Measurements from ENCODE around the gene PRELID2.
"Not testable (repeated sequence)": the region's sequence is repeated elsewhere in the genome, so short reads cannot be mapped to it uniquely, and the experiment has no call there.

PRELID2 gene

GRCh38 chr5:145834917-145835847 lies at the start of gene PRELID2:
TSS of gene PRELID2 (minus strand) at chr5:145835342. CDS start at chr5:145835251, 91 bp downstream.
- Mint-ChIP-seq H3K27me3 (peaks cover 26% of the 10 kb centered on the region), H3K9me3 (no peaks in the 10 kb centered on the region), H3K4me3 (peak within 1 kb of the TSS; percentile 60), H3K27ac (no peak within 1 kb of the TSS), H3K36me3 (ENCODE audit: low read depth) (no peaks in the 10 kb centered on the region), H3K4me1 (ENCODE audit: low read depth) (peaks cover 7% of the 10 kb centered on the region)

GRCh38 chr5:145874765-145875164 lies 39.6 kb upstream of the PRELID2 start:
- H3K9me3 Mint-ChIP-seq, result no peaks in the 10 kb centered on the region
- no peak overlapping the region for H3K4me3 Mint-ChIP-seq
- peaks cover 16% of the 10 kb centered on the region for H3K27me3 Mint-ChIP-seq
- no peak overlapping the region for H3K27ac Mint-ChIP-seq
- no peaks in the 10 kb centered on the region for H3K36me3 Mint-ChIP-seq (ENCODE audit: low read depth)
- H3K4me1 Mint-ChIP-seq (ENCODE audit: low read depth), result no peaks in the 10 kb centered on the region

- Mint-ChIP-seq H3K4me1 (ENCODE audit: low read depth) (no peaks in the 10 kb centered on the region), H3K27me3 (peaks cover 7% of the 10 kb centered on the region), H3K27ac (no peak within 1 kb of the TSS), H3K4me3 (no peak within 1 kb of the TSS), H3K9me3 (no peaks in the 10 kb centered on the region), H3K36me3 (ENCODE audit: low read depth) (no peaks in the 10 kb centered on the region)
Observed at GRCh38 chr5:145872914-145873313, 37.8 kb upstream of the PRELID2 start, which contains the start of gene GRXCR2. TSS of gene GRXCR2 (minus strand) at chr5:145873014. CDS start at chr5:145872968, 46 bp downstream.

GRCh38 chr5:145872486-145872885 lies 37.3 kb upstream of the PRELID2 start:
- H3K9me3 Mint-ChIP-seq, result no peaks in the 10 kb centered on the region
- no peak overlapping the region for H3K4me3 Mint-ChIP-seq
- peaks cover 7% of the 10 kb centered on the region for H3K27me3 Mint-ChIP-seq
- no peaks in the 10 kb centered on the region for H3K4me1 Mint-ChIP-seq (ENCODE audit: low read depth)
- no peaks in the 10 kb centered on the region for H3K36me3 Mint-ChIP-seq (ENCODE audit: low read depth)
- H3K27ac Mint-ChIP-seq, result no peak overlapping the region

GRCh38 chr5:145869753-145870152 lies 34.6 kb upstream of the PRELID2 start:
- H3K4me3 Mint-ChIP-seq, result no peak overlapping the region
- H3K9me3 Mint-ChIP-seq, result no peaks in the 10 kb centered on the region
- H3K27me3 Mint-ChIP-seq, result peaks cover 6% of the 10 kb centered on the region
- H3K36me3 Mint-ChIP-seq (ENCODE audit: low read depth), result no peaks in the 10 kb centered on the region
- no peaks in the 10 kb centered on the region for H3K4me1 Mint-ChIP-seq (ENCODE audit: low read depth)
- H3K27ac Mint-ChIP-seq, result no peak overlapping the region

GRCh38 chr5:145867806-145868205 lies 32.7 kb upstream of the PRELID2 start:
- Mint-ChIP-seq H3K9me3 (no peaks in the 10 kb centered on the region), H3K4me1 (ENCODE audit: low read depth) (no peaks in the 10 kb centered on the region), H3K4me3 (no peak overlapping the region), H3K27me3 (peaks cover 5% of the 10 kb centered on the region), H3K27ac (no peak overlapping the region), H3K36me3 (ENCODE audit: low read depth) (no peaks in the 10 kb centered on the region)

- not testable (repeated sequence) for H3K4me3 Mint-ChIP-seq; H3K27ac Mint-ChIP-seq; H3K9me3 Mint-ChIP-seq; H3K36me3 Mint-ChIP-seq (ENCODE audit: low read depth); H3K4me1 Mint-ChIP-seq (ENCODE audit: low read depth)
- H3K27me3 Mint-ChIP-seq, result peaks cover 11% of the 10 kb centered on the region
Observed at GRCh38 chr5:145864432-145864831, 29.3 kb upstream of the PRELID2 start.

GRCh38 chr5:145863003-145863402 lies 27.9 kb upstream of the PRELID2 start:
- Mint-ChIP-seq H3K36me3 (ENCODE audit: low read depth) (no peaks in the 10 kb centered on the region), H3K9me3 (no peaks in the 10 kb centered on the region), H3K4me1 (ENCODE audit: low read depth) (no peaks in the 10 kb centered on the region), H3K4me3 (no peak overlapping the region), H3K27me3 (peaks cover 11% of the 10 kb centered on the region), H3K27ac (no peak overlapping the region)

- Mint-ChIP-seq H3K4me1 (ENCODE audit: low read depth) (no peaks in the 10 kb centered on the region), H3K9me3 (no peaks in the 10 kb centered on the region), H3K27me3 (peaks cover 13% of the 10 kb centered on the region), H3K27ac (no peak overlapping the region), H3K36me3 (ENCODE audit: low read depth) (no peaks in the 10 kb centered on the region), H3K4me3 (no peak overlapping the region)
Observed at GRCh38 chr5:145859897-145860296, 24.8 kb upstream of the PRELID2 start.

- H3K36me3 Mint-ChIP-seq (ENCODE audit: low read depth), result no peaks in the 10 kb centered on the region
- H3K4me3 Mint-ChIP-seq, result no peak overlapping the region
- no peak overlapping the region for H3K27ac Mint-ChIP-seq
- peaks cover 13% of the 10 kb centered on the region for H3K27me3 Mint-ChIP-seq
- no peaks in the 10 kb centered on the region for H3K9me3 Mint-ChIP-seq
- H3K4me1 Mint-ChIP-seq (ENCODE audit: low read depth), result no peaks in the 10 kb centered on the region
Observed at GRCh38 chr5:145859453-145859852, 24.3 kb upstream of the PRELID2 start.

- H3K36me3 Mint-ChIP-seq (ENCODE audit: low read depth), result no peaks in the 10 kb centered on the region
- peaks cover 12% of the 10 kb centered on the region for H3K27me3 Mint-ChIP-seq
- H3K4me1 Mint-ChIP-seq (ENCODE audit: low read depth), result no peaks in the 10 kb centered on the region
- H3K9me3 Mint-ChIP-seq, result no peaks in the 10 kb centered on the region
- no peak overlapping the region for H3K4me3 Mint-ChIP-seq
- H3K27ac Mint-ChIP-seq, result no peak overlapping the region
Observed at GRCh38 chr5:145858959-145859358, 23.8 kb upstream of the PRELID2 start.

- no peaks in the 10 kb centered on the region for H3K36me3 Mint-ChIP-seq (ENCODE audit: low read depth)
- H3K4me3 Mint-ChIP-seq, result no peak overlapping the region
- no peaks in the 10 kb centered on the region for H3K4me1 Mint-ChIP-seq (ENCODE audit: low read depth)
- peaks cover 11% of the 10 kb centered on the region for H3K27me3 Mint-ChIP-seq
- no peaks in the 10 kb centered on the region for H3K9me3 Mint-ChIP-seq
- no peak overlapping the region for H3K27ac Mint-ChIP-seq
Observed at GRCh38 chr5:145856285-145856818, 21.2 kb upstream of the PRELID2 start.

- Mint-ChIP-seq H3K4me3 (no peak overlapping the region), H3K9me3 (no peaks in the 10 kb centered on the region)
Observed at GRCh38 chr5:145855763-145856267, 20.7 kb upstream of the PRELID2 start.

GRCh38 chr5:145854651-145855258 lies 19.6 kb upstream of the PRELID2 start:
- Mint-ChIP-seq H3K4me1 (ENCODE audit: low read depth) (no peaks in the 10 kb centered on the region), H3K27ac (no peak overlapping the region), H3K4me3 (no peak overlapping the region), H3K27me3 (peaks cover 7% of the 10 kb centered on the region), H3K9me3 (no peaks in the 10 kb centered on the region), H3K36me3 (ENCODE audit: low read depth) (no peaks in the 10 kb centered on the region)

More at GRCh38 chr5:145855763-145856267, 20.7 kb upstream of the PRELID2 start:
- Mint-ChIP-seq H3K27me3 (peaks cover 7% of the 10 kb centered on the region), H3K4me1 (ENCODE audit: low read depth) (no peaks in the 10 kb centered on the region), H3K36me3 (ENCODE audit: low read depth) (no peaks in the 10 kb centered on the region), H3K27ac (no peak overlapping the region)

GRCh38 chr5:145853781-145854376 lies 18.7 kb upstream of the PRELID2 start:
- H3K4me1 Mint-ChIP-seq (ENCODE audit: low read depth), result no peaks in the 10 kb centered on the region
- H3K9me3 Mint-ChIP-seq, result no peaks in the 10 kb centered on the region
- no peaks in the 10 kb centered on the region for H3K36me3 Mint-ChIP-seq (ENCODE audit: low read depth)
- H3K27me3 Mint-ChIP-seq, result peaks cover 7% of the 10 kb centered on the region
- H3K27ac Mint-ChIP-seq, result no peak overlapping the region
- no peak overlapping the region for H3K4me3 Mint-ChIP-seq

All from stimulated activated naive CD8-positive, alpha-beta T cell treated with anti-CD3 and anti-CD28 coated beads, Interleukin-15, Interleukin-2, amounts not matched to agents 100 ng/mL and 50 ng/mL, for 24 hours (primary cell).